ENCODE data around the gene SH2B3.

Gene SH2B3

GRCh38 chr12:111409780-111410430 lies 4.2 kb downstream of the SH2B3 start:
- Mint-ChIP-seq H3K36me3 (ENCODE audit: low read depth) (peaks cover 49% of the 10 kb centered on the region), H3K27me3 (no peaks in the 10 kb centered on the region)

GRCh38 chr12:111410431-111411184 lies 4.9 kb downstream of the SH2B3 start:
- Mint-ChIP-seq H3K4me3 (peak overlapping the region; percentile 47), H3K4me1 (ENCODE audit: low read depth) (peaks cover 83% of the 10 kb centered on the region), H3K36me3 (ENCODE audit: low read depth) (peaks cover 52% of the 10 kb centered on the region), H3K9me3 (no peaks in the 10 kb centered on the region), H3K27me3 (no peaks in the 10 kb centered on the region), H3K27ac (peak overlapping the region; percentile 83)
- DNase-seq = no peak

More at GRCh38 chr12:111409780-111410430, 4.2 kb downstream of the SH2B3 start:
- no peak for DNase-seq
- Mint-ChIP-seq H3K4me1 (ENCODE audit: low read depth) (peaks cover 83% of the 10 kb centered on the region), H3K9me3 (no peaks in the 10 kb centered on the region), H3K4me3 (peak overlapping the region; percentile 92), H3K27ac (peak overlapping the region; percentile 83)

- H3K4me1 Mint-ChIP-seq (ENCODE audit: low read depth) = peaks cover 86% of the 10 kb centered on the region
- H3K9me3 Mint-ChIP-seq = no peaks in the 10 kb centered on the region
- peak overlapping the region; percentile 83 for H3K27ac Mint-ChIP-seq
- peak overlapping the region; percentile 10 for H3K4me3 Mint-ChIP-seq
- H3K36me3 Mint-ChIP-seq (ENCODE audit: low read depth) = peaks cover 55% of the 10 kb centered on the region
- no peak for DNase-seq
- no peaks in the 10 kb centered on the region for H3K27me3 Mint-ChIP-seq
Measured at GRCh38 chr12:111411185-111411764, 5.6 kb downstream of the SH2B3 start.

- H3K9me3 Mint-ChIP-seq = no peaks in the 10 kb centered on the region
- DNase-seq = no peak
- H3K4me1 Mint-ChIP-seq (ENCODE audit: low read depth) = peaks cover 87% of the 10 kb centered on the region
- peaks cover 54% of the 10 kb centered on the region for H3K36me3 Mint-ChIP-seq (ENCODE audit: low read depth)
- peak overlapping the region; percentile 90 for H3K27ac Mint-ChIP-seq
- H3K4me3 Mint-ChIP-seq = peak overlapping the region; percentile 35
- no peaks in the 10 kb centered on the region for H3K27me3 Mint-ChIP-seq
Measured at GRCh38 chr12:111412007-111412829, 6.5 kb downstream of the SH2B3 start.

- no peak overlapping the region for H3K4me3 Mint-ChIP-seq
- H3K4me1 Mint-ChIP-seq (ENCODE audit: low read depth) = peaks cover 81% of the 10 kb centered on the region
Measured at GRCh38 chr12:111412830-111413441, 7.2 kb downstream of the SH2B3 start.

GRCh38 chr12:111413442-111414086 lies 7.8 kb downstream of the SH2B3 start:
- no peak for DNase-seq
- Mint-ChIP-seq H3K4me1 (ENCODE audit: low read depth) (peaks cover 75% of the 10 kb centered on the region), H3K9me3 (no peaks in the 10 kb centered on the region), H3K36me3 (ENCODE audit: low read depth) (peaks cover 44% of the 10 kb centered on the region), H3K27me3 (no peaks in the 10 kb centered on the region), H3K4me3 (no peak overlapping the region), H3K27ac (peak overlapping the region; percentile 90)

More at GRCh38 chr12:111412830-111413441, 7.2 kb downstream of the SH2B3 start:
- no peaks in the 10 kb centered on the region for H3K27me3 Mint-ChIP-seq
- peaks cover 50% of the 10 kb centered on the region for H3K36me3 Mint-ChIP-seq (ENCODE audit: low read depth)
- H3K27ac Mint-ChIP-seq = peak overlapping the region; percentile 90
- H3K9me3 Mint-ChIP-seq = no peaks in the 10 kb centered on the region
- no peak for DNase-seq

GRCh38 chr12:111414711-111415252 lies 9.1 kb downstream of the SH2B3 start:
- Mint-ChIP-seq H3K9me3 (no peaks in the 10 kb centered on the region), H3K27ac (no peak overlapping the region), H3K27me3 (no peaks in the 10 kb centered on the region), H3K4me3 (no peak overlapping the region), H3K36me3 (ENCODE audit: low read depth) (peaks cover 49% of the 10 kb centered on the region), H3K4me1 (ENCODE audit: low read depth) (peaks cover 65% of the 10 kb centered on the region)
- no peak for DNase-seq

- H3K27ac Mint-ChIP-seq = peak overlapping the region; percentile 37
- H3K27me3 Mint-ChIP-seq = no peaks in the 10 kb centered on the region
- no peak overlapping the region for H3K4me3 Mint-ChIP-seq
- no peaks in the 10 kb centered on the region for H3K9me3 Mint-ChIP-seq
- peaks cover 68% of the 10 kb centered on the region for H3K36me3 Mint-ChIP-seq (ENCODE audit: low read depth)
- H3K4me1 Mint-ChIP-seq (ENCODE audit: low read depth) = peaks cover 56% of the 10 kb centered on the region
- DNase-seq = no peak
Measured at GRCh38 chr12:111417290-111417689, 11.6 kb downstream of the SH2B3 start.

- H3K9me3 Mint-ChIP-seq = no peaks in the 10 kb centered on the region
- H3K4me1 Mint-ChIP-seq (ENCODE audit: low read depth) = peaks cover 52% of the 10 kb centered on the region
- no peak for DNase-seq
- no peaks in the 10 kb centered on the region for H3K27me3 Mint-ChIP-seq
- H3K36me3 Mint-ChIP-seq (ENCODE audit: low read depth) = peaks cover 69% of the 10 kb centered on the region
- no peak overlapping the region for H3K4me3 Mint-ChIP-seq
- no peak overlapping the region for H3K27ac Mint-ChIP-seq
Measured at GRCh38 chr12:111417784-111418593, 12.3 kb downstream of the SH2B3 start.

- H3K4me1 Mint-ChIP-seq (ENCODE audit: low read depth) = peaks cover 48% of the 10 kb centered on the region
- H3K4me3 Mint-ChIP-seq = no peak overlapping the region
- H3K36me3 Mint-ChIP-seq (ENCODE audit: low read depth) = peaks cover 65% of the 10 kb centered on the region
- H3K9me3 Mint-ChIP-seq = no peaks in the 10 kb centered on the region
- H3K27me3 Mint-ChIP-seq = no peaks in the 10 kb centered on the region
- no peak overlapping the region for H3K27ac Mint-ChIP-seq
- DNase-seq = no peak
Measured at GRCh38 chr12:111418594-111418880, 12.8 kb downstream of the SH2B3 start.

- H3K4me1 Mint-ChIP-seq (ENCODE audit: low read depth) = peaks cover 43% of the 10 kb centered on the region
- H3K4me3 Mint-ChIP-seq = no peak overlapping the region
- H3K36me3 Mint-ChIP-seq (ENCODE audit: low read depth) = peaks cover 66% of the 10 kb centered on the region
- no peak overlapping the region for H3K27ac Mint-ChIP-seq
- no peaks in the 10 kb centered on the region for H3K9me3 Mint-ChIP-seq
- no peaks in the 10 kb centered on the region for H3K27me3 Mint-ChIP-seq
- no peak for DNase-seq
Measured at GRCh38 chr12:111419784-111420183, 14.1 kb downstream of the SH2B3 start.

GRCh38 chr12:111420494-111420893 lies 14.8 kb downstream of the SH2B3 start:
- no peak overlapping the region for H3K4me3 Mint-ChIP-seq
- H3K27me3 Mint-ChIP-seq = no peaks in the 10 kb centered on the region
- peaks cover 70% of the 10 kb centered on the region for H3K36me3 Mint-ChIP-seq (ENCODE audit: low read depth)
- H3K27ac Mint-ChIP-seq = peak overlapping the region; percentile 33
- peaks cover 45% of the 10 kb centered on the region for H3K4me1 Mint-ChIP-seq (ENCODE audit: low read depth)
- H3K9me3 Mint-ChIP-seq = no peaks in the 10 kb centered on the region
- no peak for DNase-seq

Measured in activated T-cell treated with anti-CD3 and anti-CD28 coated beads, Interleukin-2, amount 50 U/mL, for 24 hours (primary cell).